ENCODE measurements around the gene SPOUT1.

GRCh38 chr9:128828719-128829452 is 708 bp downstream of the SPOUT1 start:
- no peak for TF ChIP-seq POLR2A (IDR thresholded peaks at IDR 0.05)
- TF ChIP-seq CTCF (IDR thresholded peaks at IDR 0.05) = no peak
- TF ChIP-seq EP300 (IDR thresholded peaks at IDR 0.05) = no peak
